K562 (cell line): ENCODE results near the gene GRAMD2A. TPM values are rescaled to one million over a fixed set of nuclear protein-coding genes. Genes with fewer than 3 reads are reported as not detected.

Experiments
- CBX1 ChIP-seq: sonication (generic); IDR thresholded peaks from 2 replicates; pipeline ENCODE4 v1.6.1; 2016; ENCODE audit warnings: antibody characterized with exemption, low read depth, mild to moderate bottlenecking
- CREBBP ChIP-seq: IDR thresholded peaks from one replicate; pipeline ENCODE4 v1.6.1; 2012; ENCODE audit warnings: low read depth, mild to moderate bottlenecking, control low read depth, inconsistent platforms, low read length
- DLX4 ChIP-seq: fragments of 250-450 bp; sonication (Bioruptor Pico); IDR thresholded peaks from 2 replicates; pipeline ENCODE4 v1.6.1; 2021; ENCODE audit warnings: mild to moderate bottlenecking
- ESRRB ChIP-seq: fragments of 250-450 bp; sonication (Bioruptor Pico); IDR thresholded peaks from 2 replicates; pipeline ENCODE4 v1.5.0; 2020; ENCODE audit warnings: mild to moderate bottlenecking, moderate library complexity, borderline replicate concordance
- FIP1L1 ChIP-seq: fragments of 200-400 bp; formaldehyde crosslinking; IDR thresholded peaks from 2 replicates; pipeline ENCODE4 v1.6.1; 2018; ENCODE audit warnings: mild to moderate bottlenecking, low read depth, low read length; ENCODE audit not compliant: poor library complexity, severe bottlenecking
- GABPA ChIP-seq: fragments of 200-800 bp; sonication (Bioruptor generic); conservative IDR thresholded peaks from 2 replicates; pipeline ENCODE4 v1.6.1; 2016; ENCODE audit warnings: low read depth, missing genetic modification characterization, missing compliant biosample characterization
- HMG20B ChIP-seq: fragments of 250-450 bp; sonication (Bioruptor Pico); IDR thresholded peaks from 2 replicates; pipeline ENCODE4 v1.5.0; 2021; ENCODE audit warnings: mild to moderate bottlenecking
- HNRNPLL ChIP-seq: fragments of 200-400 bp; formaldehyde crosslinking; IDR thresholded peaks from 2 replicates; pipeline ENCODE4 v1.6.1; 2017; ENCODE audit warnings: low read length, low read depth, mild to moderate bottlenecking; ENCODE audit not compliant: poor library complexity, severe bottlenecking
- MITF ChIP-seq: IDR thresholded peaks from 2 replicates; pipeline ENCODE4 v1.6.1; 2014; ENCODE audit warnings: antibody characterized with exemption
- MTA1 ChIP-seq: fragments of 450-650 bp; IDR thresholded peaks from 2 replicates; pipeline ENCODE4 v1.6.1; 2017; ENCODE audit warnings: borderline replicate concordance
- NRF1 ChIP-seq, 2 experiments: fragments of 450-650 bp; IDR thresholded peaks in 1 of 2; conservative IDR thresholded peaks in 1 of 2; 2 replicates each; pipeline ENCODE4 v1.6.1; 2014; ENCODE audit warnings: mild to moderate bottlenecking in 2 of 2
- POU5F1 ChIP-seq: fragments of 150-350 bp; IDR thresholded peaks from 2 replicates; pipeline ENCODE4 v1.6.1; 2014; ENCODE audit warnings: borderline replicate concordance, low read length, low read depth, mild to moderate bottlenecking; ENCODE audit not compliant: partially characterized antibody
- PYGO2 ChIP-seq: fragments of 450-650 bp; IDR thresholded peaks from 2 replicates; pipeline ENCODE4 v1.6.1; 2016; ENCODE audit warnings: mild to moderate bottlenecking, missing genetic modification characterization, moderate library complexity, missing compliant biosample characterization
- SFPQ ChIP-seq: fragments of 200-400 bp; formaldehyde crosslinking; IDR thresholded peaks from 2 replicates; pipeline ENCODE4 v1.6.1; 2017; ENCODE audit warnings: mild to moderate bottlenecking, low read depth, low read length, moderate library complexity
- SIRT6 ChIP-seq: IDR thresholded peaks from one replicate; pipeline ENCODE4 v1.6.1; 2012; ENCODE audit warnings: low read depth, mild to moderate bottlenecking, control low read depth, inconsistent platforms, low read length, moderate library complexity
- STAT5A ChIP-seq: IDR thresholded peaks from 2 replicates; pipeline ENCODE4 v1.6.1; 2012; ENCODE audit warnings: low read length, inconsistent platforms, borderline replicate concordance
- TAL1 ChIP-seq: fragments of 450-650 bp; IDR thresholded peaks from 2 replicates; pipeline ENCODE4 v1.6.1; 2016; ENCODE audit warnings: mild to moderate bottlenecking
- TEAD4 ChIP-seq, 2 experiments: sonication (generic) in 1 of 2; formaldehyde crosslinking in 1 of 2; IDR thresholded peaks; 2 replicates each; pipeline versions ENCODE4 v1.6.1 to v1.8.0; 2012 to 2022; ENCODE audit warnings: borderline replicate concordance in 1 of 2, inconsistent platforms in 1 of 2, low read length in 1 of 2, mild to moderate bottlenecking in 1 of 2, missing genetic modification reagents in 1 of 2
- ZFP36 ChIP-seq: fragments of 150-350 bp; IDR thresholded peaks from 2 replicates; pipeline ENCODE4 v1.6.1; 2018; ENCODE audit warnings: low read length, low read depth; ENCODE audit not compliant: partially characterized antibody
- ZNF146 ChIP-seq: IDR thresholded peaks from one replicate; pipeline ENCODE4 v1.6.1; 2018; ENCODE audit warnings: missing compliant biosample characterization; ENCODE audit not compliant: unreplicated experiment
- ZNF583 ChIP-seq: fragments of 250-450 bp; sonication (Bioruptor Pico); IDR thresholded peaks from 2 replicates; pipeline ENCODE4 v1.4.0; 2020
- ZNF740 ChIP-seq, 3 experiments: fragments of 200-800 bp in 1 of 3; sonication (Bioruptor generic) in 1 of 3; sonication (generic) in 1 of 3; formaldehyde crosslinking in 1 of 3; IDR thresholded peaks; 2 replicates each; pipeline versions ENCODE4 v1.6.1 to v1.8.0; 2016 to 2022; ENCODE audit warnings: mild to moderate bottlenecking in 2 of 3, missing compliant biosample characterization in 2 of 3, missing genetic modification characterization in 2 of 3, missing genetic modification reagents in 1 of 3
- polyA plus RNA-seq, 8 experiments: library from polyadenylated mRNA; depleted of rRNA in 4 of 8; stranded (reverse) in 5 of 8; unstranded in 3 of 8; fragments of >200 nt; fragmentation: Nextera tagmentation in 2 of 8; fragmentation: Illumina TruSeq in 1 of 8; extraction: Ambion mirVana in 2 of 8; extraction: Trizol in 1 of 8; gene quantifications; 2 replicates each; pipeline versions ENCODE4 v1.2.1 to v1.2.3, GENCODE V29; 2011 to 2014; ENCODE audit warnings: inconsistent platforms in 1 of 8, missing spikeins in 1 of 8
- total RNA-seq, 7 experiments: library from RNA; depleted of rRNA in 6 of 7; stranded (reverse); fragments of >200 nt in 6 of 7; fragmentation: Illumina TruSeq in 2 of 7; extraction: Trizol in 2 of 7; gene quantifications; 2 replicates each; pipeline versions ENCODE4 v1.2.1 to v1.2.3, GENCODE V29; 2011 to 2021; ENCODE audit warnings: low replicate concordance in 1 of 7

The GRAMD2A gene
- total and polyA plus RNA-seq, 9 of the 15 experiments (the other 6 are each of a cell fraction or from before 2014, with no cell fraction given) = 0.08 to 0.22 TPM; not detected in 7

GRCh38 chr15:72231066-72231832 is 33.7 kb upstream of the GRAMD2A start, which contains the start of gene PKM (continued):
- TF ChIP-seq CREBBP (no peak), ESRRB (CRISPR knock-in tag) (no peak), NRF1 (conservative IDR thresholded peaks at IDR 0.05 in 1 of 2, IDR thresholded peaks at IDR 0.05 in 1 of 2) (peak; percentile 76 to 80), ZNF740 (CRISPR knock-in tag; IDR thresholded peaks at IDR 0.05) (0 out of 2 replicates have a peak, but pooled peaks have one; percentile 22), ZNF740 (tag; IDR thresholded peaks at IDR 0.05) (no peak), POU5F1 (no peak), MITF (peak; percentile 34; the same call in 1 of the 2 replicates), HMG20B (CRISPR knock-in tag) (no peak), ZNF146 (CRISPR knock-in tag) (no peak), SFPQ (no peak), PYGO2 (tag) (no peak), STAT5A (no peak), GABPA (peak; percentile 60), TEAD4 (IDR thresholded peaks at IDR 0.05; ENCODE audit: low read length) (0 out of 2 replicates have a peak, but pooled peaks have one; percentile 15), TEAD4 (CRISPR knock-in tag; IDR thresholded peaks at IDR 0.05; ENCODE audit: borderline replicate concordance) (no peak), MTA1 (0 out of 2 replicates have a peak, but pooled peaks have one; percentile 67), ZNF583 (no peak), SIRT6 (no peak), ZFP36 (no peak), HNRNPLL (peak; percentile 83), FIP1L1 (peak; percentile 94), DLX4 (CRISPR knock-in tag) (no peak), TAL1 (no peak), CBX1 (peak; percentile 47; the same call in 1 of the 2 replicates)
